ENCODE data around the gene TRIM54.

- TF ChIP-seq NFATC4 (CRISPR knock-in tag; IDR thresholded peaks at IDR 0.05) (no peak), ZNF416 (CRISPR knock-in tag; IDR thresholded peaks at IDR 0.05) (no peak), MAX (CRISPR knock-in tag; IDR thresholded peaks at IDR 0.05) (peak; percentile 81), ZNF263 (CRISPR knock-in tag; IDR thresholded peaks at IDR 0.05; ENCODE audit: low read depth) (no peak), TCF7 (CRISPR knock-in tag; IDR thresholded peaks at IDR 0.05; ENCODE audit: low read depth) (no peak), TEAD1 (CRISPR knock-in tag; IDR thresholded peaks at IDR 0.05) (no peak; the same call in 1 of the 2 replicates), ETV6 (CRISPR knock-in tag; IDR thresholded peaks at IDR 0.05) (0 out of 2 replicates have a peak, but pooled peaks have one; percentile 17)
- TF ChIP-seq, protein P1, sequence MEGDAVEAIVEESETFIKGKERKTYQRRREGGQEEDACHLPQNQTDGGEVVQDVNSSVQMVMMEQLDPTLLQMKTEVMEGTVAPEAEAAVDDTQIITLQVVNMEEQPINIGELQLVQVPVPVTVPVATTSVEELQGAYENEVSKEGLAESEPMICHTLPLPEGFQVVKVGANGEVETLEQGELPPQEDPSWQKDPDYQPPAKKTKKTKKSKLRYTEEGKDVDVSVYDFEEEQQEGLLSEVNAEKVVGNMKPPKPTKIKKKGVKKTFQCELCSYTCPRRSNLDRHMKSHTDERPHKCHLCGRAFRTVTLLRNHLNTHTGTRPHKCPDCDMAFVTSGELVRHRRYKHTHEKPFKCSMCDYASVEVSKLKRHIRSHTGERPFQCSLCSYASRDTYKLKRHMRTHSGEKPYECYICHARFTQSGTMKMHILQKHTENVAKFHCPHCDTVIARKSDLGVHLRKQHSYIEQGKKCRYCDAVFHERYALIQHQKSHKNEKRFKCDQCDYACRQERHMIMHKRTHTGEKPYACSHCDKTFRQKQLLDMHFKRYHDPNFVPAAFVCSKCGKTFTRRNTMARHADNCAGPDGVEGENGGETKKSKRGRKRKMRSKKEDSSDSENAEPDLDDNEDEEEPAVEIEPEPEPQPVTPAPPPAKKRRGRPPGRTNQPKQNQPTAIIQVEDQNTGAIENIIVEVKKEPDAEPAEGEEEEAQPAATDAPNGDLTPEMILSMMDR (IDR thresholded peaks at IDR 0.05) = no peak
Observed at GRCh38 chr2:27264253-27264752, 17.9 kb upstream of the TRIM54 start.
